ENCODE results near the gene LRRC75B. TPM values are rescaled to one million over a fixed set of nuclear protein-coding genes. Genes with fewer than 3 reads are reported as not detected.

Gene LRRC75B
- total RNA-seq, 1 experiment from 2014 or later: 4.1 TPM

DNA sequence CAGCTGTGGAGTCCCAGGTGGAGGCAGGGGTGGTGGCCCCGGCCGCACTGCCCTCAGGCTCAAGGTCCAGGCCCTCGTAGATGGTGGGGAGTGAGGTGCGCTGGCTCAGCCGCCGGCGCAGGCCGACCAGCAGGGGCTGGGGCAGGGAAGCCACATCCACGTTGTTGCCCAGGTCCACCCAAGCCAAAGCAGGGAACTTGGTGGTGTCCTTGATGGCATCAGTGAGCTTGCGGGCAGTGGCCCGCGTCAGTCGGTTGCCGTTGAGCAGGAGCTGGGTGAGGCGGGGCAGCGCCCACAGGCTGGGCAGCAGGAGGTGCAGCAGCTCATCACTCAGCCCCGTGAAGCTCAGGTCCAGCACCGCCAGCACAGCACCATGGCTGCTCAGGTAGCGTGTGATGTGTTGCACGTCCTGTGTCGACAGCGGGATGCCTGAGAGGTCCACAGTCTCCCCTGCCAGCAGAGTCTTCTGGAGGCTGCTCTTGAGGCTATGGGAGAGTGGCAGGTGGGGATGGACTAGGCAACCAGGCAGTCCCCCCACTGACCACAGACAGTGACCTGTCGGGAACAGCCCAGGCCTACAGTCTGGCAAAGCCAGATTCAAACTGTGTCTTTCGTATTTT, 6.8 kb downstream of the LRRC75B start:
- no peaks in the 10 kb centered on the region for H3K9me3 ChIP-seq (ENCODE audit: control insufficient read depth, insufficient read depth, low read depth, low read length)
- no peak for ATAC-seq

GRCh38 chr22:24585461-24585860, 7.4 kb downstream of the LRRC75B start:
- Histone ChIP-seq H3K27ac (ENCODE audit: low read length) (no peak overlapping the region), H3K4me1 (ENCODE audit: control insufficient read depth, insufficient read depth, low read length) (no peaks in the 10 kb centered on the region), H3K9me3 (ENCODE audit: control insufficient read depth, insufficient read depth, low read depth, low read length) (no peaks in the 10 kb centered on the region), H3K4me3 (ENCODE audit: low read depth in 2 of 2, low read length in 2 of 2) (no peak overlapping the region), H3K27me3 (ENCODE audit: control insufficient read depth, insufficient read depth, low read length) (no peaks in the 10 kb centered on the region), H3K36me3 (ENCODE audit: control insufficient read depth, insufficient read depth, low read length) (no peaks in the 10 kb centered on the region)
- ATAC-seq: no peak
- POLR2A ChIA-PET: no interaction called here
- in situ Hi-C loops (cut with HindIII; ENCODE audit: low pct_unique_long_range_greater_than_20kb, low sequenced_read_pairs) (no loop called here), intact Hi-C loops (cut with micrococcal nuclease; ENCODE audit: unreplicated experiment) (no loop called here)
- TF ChIP-seq TCF7L2 (IDR thresholded peaks at IDR 0.05; ENCODE audit: low read depth, low read length) (no peak), SIN3A (IDR thresholded peaks at IDR 0.05; ENCODE audit: borderline replicate concordance, insufficient read depth, low read depth, low read length) (no peak), POLR2AphosphoS5 (IDR thresholded peaks at IDR 0.05; ENCODE audit: low read depth, low read length) (no peak), CTCF (IDR thresholded peaks at IDR 0.05) (no peak)
- TF ChIP-seq, protein P1, sequence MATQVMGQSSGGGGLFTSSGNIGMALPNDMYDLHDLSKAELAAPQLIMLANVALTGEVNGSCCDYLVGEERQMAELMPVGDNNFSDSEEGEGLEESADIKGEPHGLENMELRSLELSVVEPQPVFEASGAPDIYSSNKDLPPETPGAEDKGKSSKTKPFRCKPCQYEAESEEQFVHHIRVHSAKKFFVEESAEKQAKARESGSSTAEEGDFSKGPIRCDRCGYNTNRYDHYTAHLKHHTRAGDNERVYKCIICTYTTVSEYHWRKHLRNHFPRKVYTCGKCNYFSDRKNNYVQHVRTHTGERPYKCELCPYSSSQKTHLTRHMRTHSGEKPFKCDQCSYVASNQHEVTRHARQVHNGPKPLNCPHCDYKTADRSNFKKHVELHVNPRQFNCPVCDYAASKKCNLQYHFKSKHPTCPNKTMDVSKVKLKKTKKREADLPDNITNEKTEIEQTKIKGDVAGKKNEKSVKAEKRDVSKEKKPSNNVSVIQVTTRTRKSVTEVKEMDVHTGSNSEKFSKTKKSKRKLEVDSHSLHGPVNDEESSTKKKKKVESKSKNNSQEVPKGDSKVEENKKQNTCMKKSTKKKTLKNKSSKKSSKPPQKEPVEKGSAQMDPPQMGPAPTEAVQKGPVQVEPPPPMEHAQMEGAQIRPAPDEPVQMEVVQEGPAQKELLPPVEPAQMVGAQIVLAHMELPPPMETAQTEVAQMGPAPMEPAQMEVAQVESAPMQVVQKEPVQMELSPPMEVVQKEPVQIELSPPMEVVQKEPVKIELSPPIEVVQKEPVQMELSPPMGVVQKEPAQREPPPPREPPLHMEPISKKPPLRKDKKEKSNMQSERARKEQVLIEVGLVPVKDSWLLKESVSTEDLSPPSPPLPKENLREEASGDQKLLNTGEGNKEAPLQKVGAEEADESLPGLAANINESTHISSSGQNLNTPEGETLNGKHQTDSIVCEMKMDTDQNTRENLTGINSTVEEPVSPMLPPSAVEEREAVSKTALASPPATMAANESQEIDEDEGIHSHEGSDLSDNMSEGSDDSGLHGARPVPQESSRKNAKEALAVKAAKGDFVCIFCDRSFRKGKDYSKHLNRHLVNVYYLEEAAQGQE (IDR thresholded peaks at IDR 0.05; ENCODE audit: insufficient read depth in 1 of 2, low read depth in 2 of 2, low read length in 1 of 2): no peak
- BruUV-seq (replicated peaks): no TSS peak
- DNase-seq (ENCODE audit: low read depth, low spot score): no peak
- CTCF ChIA-PET: interaction anchor here (0.7 kb wide), 1 partner anchor 210 kb away, joined by 3 read pairs; no protein-coding TSS in a partner anchor

More for the DNA sequence above, 6.8 kb downstream of the LRRC75B start:
- H3K4me3 ChIP-seq (ENCODE audit: low read depth in 2 of 2, low read length in 2 of 2): no peak overlapping the region
- H3K36me3 ChIP-seq (ENCODE audit: control insufficient read depth, insufficient read depth, low read length): no peaks in the 10 kb centered on the region
- no TSS peak for BruUV-seq (replicated peaks)
- TF ChIP-seq, protein P1 (IDR thresholded peaks at IDR 0.05; ENCODE audit: insufficient read depth in 1 of 2, low read depth in 2 of 2, low read length in 1 of 2): no peak
- H3K27ac ChIP-seq (ENCODE audit: low read length): no peak overlapping the region
- ChIA-PET CTCF (no interaction called here), POLR2A (no interaction called here)
- in situ Hi-C loops (cut with HindIII; ENCODE audit: low pct_unique_long_range_greater_than_20kb, low sequenced_read_pairs): no loop called here
- no peaks in the 10 kb centered on the region for H3K4me1 ChIP-seq (ENCODE audit: control insufficient read depth, insufficient read depth, low read length)
- no peaks in the 10 kb centered on the region for H3K27me3 ChIP-seq (ENCODE audit: control insufficient read depth, insufficient read depth, low read length)
- intact Hi-C loops (cut with micrococcal nuclease; ENCODE audit: unreplicated experiment): no loop called here
- no peak for DNase-seq (ENCODE audit: low read depth, low spot score)

Measured in Panc1 (cell line).